Right lobe of liver (tissue), 4 donors: ENCODE results near the gene CENPU.

Source experiments
- CTCF ChIP-seq, 4 donors: fragments of 200-600 bp in 3 of 4; fragments of 450-650 bp in 1 of 4; IDR thresholded peaks; one replicate each; pipeline versions ENCODE4 v1.5.1 to v1.8.0; 2016 to 2022; ENCODE audit warnings: antibody characterized with exemption in 4 of 4, mild to moderate bottlenecking in 2 of 4
- POLR2A ChIP-seq: fragments of 450-650 bp; IDR thresholded peaks from one replicate; pipeline ENCODE4 v1.6.1; 2017; ENCODE audit warnings: antibody characterized with exemption, mild to moderate bottlenecking
- donor health status: DM: no; HTN: no; CAD: no.
- donor health status: DM: no; HTN: no; CAD: no.
- donor health status: DM: no; HTN: yes; CAD: no.

- peak in 1 of 4 donors; percentile 5 for TF ChIP-seq CTCF (IDR thresholded peaks at IDR 0.05)
- no peak for TF ChIP-seq POLR2A
Observed at GRCh38 chr4:184722798-184723197, 11.1 kb downstream of the CENPU start.
